H9 (cell line): ENCODE results near the gene RAB11FIP5. TPM values are rescaled to one million over a fixed set of nuclear protein-coding genes. Genes with fewer than 3 reads are reported as not detected.

Source experiments
- DNase-seq: peaks from one replicate; pipeline ENCODE4 v3.0.0-alpha.2; 2017
- H2AFZ ChIP-seq: one replicate; pipeline ENCODE4 v1.6.1; 2013; ENCODE audit warnings: mild to moderate bottlenecking, low read length, control low read depth, moderate library complexity
- H2AK5ac ChIP-seq: 2 replicates; pipeline ENCODE4 v1.6.1; 2013; ENCODE audit warnings: low read length, control low read depth, mixed read lengths; ENCODE audit not compliant: insufficient read length
- H2BK120ac ChIP-seq: one replicate; pipeline ENCODE4 v1.6.1; 2013; ENCODE audit warnings: low read depth, mild to moderate bottlenecking, low read length, control low read depth, inconsistent platforms; ENCODE audit not compliant: poor library complexity, severe bottlenecking
- H2BK12ac ChIP-seq: 2 replicates; pipeline ENCODE4 v1.6.1; 2013; ENCODE audit warnings: low read length, control low read depth, mixed read lengths, low read depth; ENCODE audit not compliant: insufficient read length
- H2BK15ac ChIP-seq: 2 replicates; pipeline ENCODE4 v1.6.1; 2013; ENCODE audit warnings: low read depth, low read length, control low read depth
- H2BK20ac ChIP-seq: one replicate; pipeline ENCODE4 v1.6.1; 2013; ENCODE audit warnings: low read depth, mild to moderate bottlenecking, low read length, control low read depth, inconsistent platforms; ENCODE audit not compliant: poor library complexity, severe bottlenecking
- H2BK5ac ChIP-seq: 2 replicates; pipeline ENCODE4 v1.6.1; 2013; ENCODE audit warnings: low read length, control low read depth, mixed read lengths; ENCODE audit not compliant: insufficient read length
- H3K14ac ChIP-seq: 2 replicates; pipeline ENCODE4 v1.6.1; 2013; ENCODE audit warnings: low read length, control low read depth; ENCODE audit not compliant: insufficient read depth
- H3K18ac ChIP-seq: 2 replicates; pipeline ENCODE4 v1.6.1; 2013; ENCODE audit warnings: low read depth, mild to moderate bottlenecking, mixed read lengths, low read length, control low read depth; ENCODE audit not compliant: insufficient read length
- H3K23ac ChIP-seq: 2 replicates; pipeline ENCODE4 v1.6.1; 2013; ENCODE audit warnings: low read length, control low read depth, mixed read lengths, low read depth; ENCODE audit not compliant: insufficient read length
- H3K23me2 ChIP-seq: 2 replicates; pipeline ENCODE4 v1.6.1; 2013; ENCODE audit warnings: low read depth, mild to moderate bottlenecking, mixed read lengths, low read length, control low read depth; ENCODE audit not compliant: insufficient read length, poor library complexity, severe bottlenecking
- H3K27ac ChIP-seq: 2 replicates; pipeline ENCODE4 v1.5.1; 2013; ENCODE audit warnings: low read length, control low read depth, mixed read lengths, low read depth; ENCODE audit not compliant: insufficient read length
- H3K27me3 ChIP-seq: 2 replicates; pipeline ENCODE4 v1.6.1; 2013; ENCODE audit warnings: low read length, control low read depth, inconsistent platforms; ENCODE audit not compliant: insufficient read depth
- H3K4ac ChIP-seq: 2 replicates; pipeline ENCODE4 v1.6.1; 2013; ENCODE audit warnings: low read depth, mild to moderate bottlenecking, control low read depth, inconsistent platforms, low read length, moderate library complexity
- H3K4me1 ChIP-seq: 2 replicates; pipeline ENCODE4 v1.6.1; 2013; ENCODE audit warnings: low read length, control low read depth, inconsistent platforms; ENCODE audit not compliant: insufficient read depth
- H3K4me2 ChIP-seq: 2 replicates; pipeline ENCODE4 v1.6.1; 2013; ENCODE audit warnings: low read length, control low read depth, mixed read lengths; ENCODE audit not compliant: insufficient read length, insufficient read depth
- H3K56ac ChIP-seq: 2 replicates; pipeline ENCODE4 v1.6.1; 2013; ENCODE audit warnings: low read depth, mild to moderate bottlenecking, mixed read lengths, low read length, control low read depth; ENCODE audit not compliant: insufficient read length
- H3K79me1 ChIP-seq: 2 replicates; pipeline ENCODE4 v1.6.1; 2013; ENCODE audit warnings: low read depth, mild to moderate bottlenecking, moderate library complexity, low read length, control low read depth, inconsistent platforms; ENCODE audit not compliant: insufficient read depth, poor library complexity, severe bottlenecking
- H3K79me2 ChIP-seq: 2 replicates; pipeline ENCODE4 v1.6.1; 2013; ENCODE audit warnings: low read length, control low read depth, inconsistent platforms; ENCODE audit not compliant: insufficient read depth
- H3K9ac ChIP-seq: 2 replicates; pipeline ENCODE4 v1.6.1; 2013; ENCODE audit warnings: low read length, control low read depth, mixed read lengths; ENCODE audit not compliant: insufficient read length; ENCODE audit errors: extremely low read depth
- H3K9me3 ChIP-seq: one replicate; pipeline ENCODE4 v1.6.1; 2013; ENCODE audit warnings: low read depth, low read length, inconsistent platforms; ENCODE audit not compliant: control insufficient read depth
- H3T11ph ChIP-seq: one replicate; pipeline ENCODE4 v1.6.1; 2013; ENCODE audit warnings: mild to moderate bottlenecking, low read length, control low read depth, inconsistent platforms
- H4K20me1 ChIP-seq: one replicate; pipeline ENCODE4 v1.6.1; 2013; ENCODE audit not compliant: control insufficient read depth, insufficient read length, insufficient read depth
- H4K5ac ChIP-seq: 2 replicates; pipeline ENCODE4 v1.6.1; 2013; ENCODE audit warnings: low read depth, mild to moderate bottlenecking, mixed read lengths, low read length, control low read depth; ENCODE audit not compliant: insufficient read length
- H4K8ac ChIP-seq: replicated peaks from 2 replicates; pipeline ENCODE4 v1.6.1; 2013; ENCODE audit warnings: low read length, control low read depth, mixed read lengths, low read depth; ENCODE audit not compliant: insufficient read length
- H4K91ac ChIP-seq: 2 replicates; pipeline ENCODE4 v1.6.1; 2013; ENCODE audit warnings: low read depth, mild to moderate bottlenecking, moderate library complexity, mixed read lengths, low read length, control low read depth; ENCODE audit not compliant: insufficient read length
- H3K27ac Mint-ChIP-seq, 3 experiments: 2 replicates in 2 of 3; 3 replicates in 1 of 3; pipeline ENCODE4 v1.8.0; 2020 to 2021; ENCODE audit warnings: mixed read lengths in 3 of 3, mild to moderate bottlenecking in 1 of 3, moderate library complexity in 1 of 3
- H3K27me3 Mint-ChIP-seq: 2 replicates; pipeline ENCODE4 v1.8.0; 2021; ENCODE audit warnings: low read depth, mild to moderate bottlenecking, moderate library complexity, mixed read lengths
- H3K36me3 Mint-ChIP-seq, 3 experiments: 2 replicates in 2 of 3; 3 replicates in 1 of 3; pipeline ENCODE4 v1.8.0; 2020 to 2021; ENCODE audit warnings: low read depth in 3 of 3, mixed read lengths in 3 of 3; ENCODE audit not compliant: insufficient read depth in 1 of 3
- H3K4me1 Mint-ChIP-seq, 2 experiments: 2 replicates each; pipeline ENCODE4 v1.8.0; 2020; ENCODE audit warnings: mixed read lengths in 2 of 2
- H3K4me3 Mint-ChIP-seq, 2 experiments: 2 replicates in 1 of 2; 3 replicates in 1 of 2; pipeline ENCODE4 v1.8.0; 2020 to 2021; ENCODE audit warnings: mild to moderate bottlenecking in 2 of 2, mixed read lengths in 2 of 2, moderate library complexity in 1 of 2
- H3K9me3 Mint-ChIP-seq, 2 experiments: 2 replicates in 1 of 2; 3 replicates in 1 of 2; pipeline ENCODE4 v1.8.0; 2020; ENCODE audit warnings: mild to moderate bottlenecking in 2 of 2, mixed read lengths in 2 of 2, moderate library complexity in 1 of 2
- WGBS: extraction: QIAGEN DNeasy Blood & Tissue Kit; methylation state at CpG from one replicate; pipeline ENCODE4 v1.1.7; 2013; ENCODE audit warnings: missing lambda C conversion rate, low lambda C conversion rate, mixed read lengths; ENCODE audit not compliant: insufficient read length; ENCODE audit errors: extremely low coverage; 5-methylcytosine and 5-hydroxymethylcytosine counted together
- total RNA-seq: library from RNA; stranded (reverse); gene quantifications from 2 replicates; pipeline ENCODE4 v1.2.1, GENCODE V29; 2021
- TF ChIP-seq, protein P1 (sequence below): fragments of 200-600 bp; sonication (generic); conservative IDR thresholded peaks from 3 replicates; pipeline ENCODE4 v1.8.0; 2021; ENCODE audit warnings: antibody characterized with exemption, mild to moderate bottlenecking

RAB11FIP5 gene
- total RNA-seq, 1 experiment from 2014 or later = 7.1 TPM

DNA sequence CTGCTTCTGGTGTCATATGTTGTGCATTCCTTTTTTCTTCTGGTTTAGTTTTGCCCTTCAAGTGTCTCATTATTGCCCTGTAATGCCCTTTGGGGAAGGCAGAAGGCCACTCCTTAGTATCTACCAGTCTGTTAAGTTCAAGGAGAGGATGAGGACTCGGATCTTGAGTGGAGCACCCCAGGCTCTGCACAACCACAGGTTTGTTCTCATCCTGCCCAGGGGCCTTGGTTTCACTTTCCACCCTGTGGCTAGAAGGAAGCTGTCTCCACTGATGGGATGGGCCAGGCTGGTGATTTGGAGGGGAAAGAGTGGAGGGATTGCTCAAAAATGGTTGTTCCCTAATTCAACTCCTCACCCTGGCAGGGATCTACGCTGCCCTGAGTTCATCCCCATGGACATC is 30.2 kb upstream of the RAB11FIP5 start:
- no peak overlapping the region for H2BK5ac ChIP-seq
- H3T11ph ChIP-seq = no peak overlapping the region
- H3K4me1 Mint-ChIP-seq = peaks cover 6% of the 10 kb centered on the region in 2 experiments; a peak in 3 of 4 replicates
- H4K5ac ChIP-seq = no peak overlapping the region
- H2BK12ac ChIP-seq = no peak overlapping the region
- no peak overlapping the region for H2BK20ac ChIP-seq
- DNase-seq = no peak
- H3K14ac ChIP-seq = no peak overlapping the region
- 0 out of 7 replicates have a peak overlapping the region, but pooled peaks of 1 of the 3 experiments have one; percentile 29 for H3K27ac Mint-ChIP-seq
- H4K20me1 ChIP-seq = no peaks in the 10 kb centered on the region
- peaks cover 15% of the 10 kb centered on the region for H3K27me3 Mint-ChIP-seq
- no peak overlapping the region for H3K9ac ChIP-seq
- H3K79me2 ChIP-seq = no peaks in the 10 kb centered on the region
- no peak overlapping the region for H3K23ac ChIP-seq
- no peak overlapping the region for H3K4me3 Mint-ChIP-seq
- H3K79me1 ChIP-seq = no peaks in the 10 kb centered on the region
- no peak overlapping the region for H3K27ac ChIP-seq
- no peak overlapping the region for H2AK5ac ChIP-seq
- no peak overlapping the region for H3K4ac ChIP-seq
- 0 out of 2 replicates have a peak, but pooled peaks cover 6% of the 10 kb centered on the region for H3K4me1 ChIP-seq
- no peak overlapping the region for H4K91ac ChIP-seq
- H2AFZ ChIP-seq = no peak overlapping the region
- H2BK15ac ChIP-seq = no peak overlapping the region
- H3K27me3 ChIP-seq = no peaks in the 10 kb centered on the region; the same call in 1 of the 2 replicates
- H4K8ac ChIP-seq = no peak overlapping the region
- H3K56ac ChIP-seq = no peak overlapping the region
- H3K36me3 Mint-ChIP-seq = peaks cover 0 to 2% (median 0%) of the 10 kb centered on the region in 3 experiments; a peak in 1 of 7 replicates
- no CpG with 5 or more reads among the region's 2 CpGs for WGBS
- H3K23me2 ChIP-seq = no peaks in the 10 kb centered on the region
- no peak overlapping the region for H2BK120ac ChIP-seq
- peaks cover 2% of the 10 kb centered on the region in 2 experiments; a peak in 2 of 5 replicates for H3K9me3 Mint-ChIP-seq
- no peaks in the 10 kb centered on the region for H3K9me3 ChIP-seq
- H3K18ac ChIP-seq = no peak overlapping the region
- TF ChIP-seq, protein P1, sequence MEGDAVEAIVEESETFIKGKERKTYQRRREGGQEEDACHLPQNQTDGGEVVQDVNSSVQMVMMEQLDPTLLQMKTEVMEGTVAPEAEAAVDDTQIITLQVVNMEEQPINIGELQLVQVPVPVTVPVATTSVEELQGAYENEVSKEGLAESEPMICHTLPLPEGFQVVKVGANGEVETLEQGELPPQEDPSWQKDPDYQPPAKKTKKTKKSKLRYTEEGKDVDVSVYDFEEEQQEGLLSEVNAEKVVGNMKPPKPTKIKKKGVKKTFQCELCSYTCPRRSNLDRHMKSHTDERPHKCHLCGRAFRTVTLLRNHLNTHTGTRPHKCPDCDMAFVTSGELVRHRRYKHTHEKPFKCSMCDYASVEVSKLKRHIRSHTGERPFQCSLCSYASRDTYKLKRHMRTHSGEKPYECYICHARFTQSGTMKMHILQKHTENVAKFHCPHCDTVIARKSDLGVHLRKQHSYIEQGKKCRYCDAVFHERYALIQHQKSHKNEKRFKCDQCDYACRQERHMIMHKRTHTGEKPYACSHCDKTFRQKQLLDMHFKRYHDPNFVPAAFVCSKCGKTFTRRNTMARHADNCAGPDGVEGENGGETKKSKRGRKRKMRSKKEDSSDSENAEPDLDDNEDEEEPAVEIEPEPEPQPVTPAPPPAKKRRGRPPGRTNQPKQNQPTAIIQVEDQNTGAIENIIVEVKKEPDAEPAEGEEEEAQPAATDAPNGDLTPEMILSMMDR = no peak
- H3K4me2 ChIP-seq = no peak overlapping the region
